Activated T-cell treated with anti-CD3 and anti-CD28 coated beads, Interleukin-2, amount 50 U/mL, for 72 hours (primary cell): Measurements from ENCODE around the gene SLC18B1. TPM values are rescaled to one million over a fixed set of nuclear protein-coding genes. Genes with fewer than 3 reads are reported as not detected.

ENCODE experiments used
- ATAC-seq, 2 donors: fragments of 150-1000 bp; cut with Tn5 transposase; replicated peaks in 1 of 2; 2 replicates each; pipeline ENCODE4 v1.10.0; 2021; ENCODE audit warnings: moderate library complexity in 2 of 2, mild to moderate bottlenecking in 1 of 2
- DNase-seq, 2 donors: peaks; one replicate each; pipeline ENCODE4 v3.0.0; 2021 to 2022; ENCODE audit warnings: mixed read lengths in 1 of 2
- H3K27ac Mint-ChIP-seq: one replicate; pipeline ENCODE4 v1.8.0; 2022; ENCODE audit warnings: mild to moderate bottlenecking, moderate library complexity, mixed read lengths
- H3K27me3 Mint-ChIP-seq: one replicate; pipeline ENCODE4 v1.8.0; 2022; ENCODE audit warnings: low read depth, mixed read lengths
- H3K36me3 Mint-ChIP-seq, 2 donors: one replicate each; pipeline ENCODE4 v1.8.0; 2022; ENCODE audit warnings: mixed read lengths in 2 of 2, mild to moderate bottlenecking in 1 of 2; ENCODE audit not compliant: insufficient read depth in 2 of 2
- H3K4me1 Mint-ChIP-seq: one replicate; pipeline ENCODE4 v1.8.0; 2022; ENCODE audit warnings: low read depth, mixed read lengths
- H3K4me3 Mint-ChIP-seq, 2 donors: one replicate each; pipeline ENCODE4 v1.8.0; 2022; ENCODE audit warnings: mild to moderate bottlenecking in 2 of 2, mixed read lengths in 2 of 2, moderate library complexity in 2 of 2
- H3K9me3 Mint-ChIP-seq, 2 donors: one replicate each; pipeline ENCODE4 v1.8.0; 2022; ENCODE audit warnings: mixed read lengths in 2 of 2
- total RNA-seq, 2 donors: library from RNA; stranded (reverse); gene quantifications; one replicate each; pipeline ENCODE4 v1.2.3, GENCODE V29; 2022

SLC18B1 gene
- total RNA-seq, 2 donors from 2014 or later: 5.1 to 6.9 TPM

DNA sequence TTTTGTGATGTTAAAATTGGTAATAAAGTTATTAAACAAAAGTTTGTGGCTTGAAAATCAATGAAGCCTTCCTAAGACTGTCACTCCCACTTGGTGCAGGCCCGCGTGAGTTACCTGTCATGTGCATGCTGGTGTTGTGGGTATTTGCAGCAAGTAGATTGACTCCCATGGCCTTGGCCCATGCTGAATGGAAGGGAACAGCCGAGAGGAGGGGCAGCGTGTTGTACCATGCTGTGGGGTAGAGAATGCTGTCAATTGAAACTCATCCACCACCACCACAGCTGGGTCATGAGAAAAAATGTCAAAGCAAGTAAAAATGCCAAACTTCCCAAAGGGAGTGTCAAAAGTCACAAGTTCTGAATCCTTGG is 71.8 kb downstream of the SLC18B1 start:
- no peak for ATAC-seq
- Mint-ChIP-seq H3K36me3 (no peaks in the 10 kb centered on the region), H3K27ac (no peak overlapping the region), H3K9me3 (no peaks in the 10 kb centered on the region), H3K4me1 (no peaks in the 10 kb centered on the region), H3K27me3 (no peaks in the 10 kb centered on the region), H3K4me3 (no peak overlapping the region)
- DNase-seq: no peak

DNA sequence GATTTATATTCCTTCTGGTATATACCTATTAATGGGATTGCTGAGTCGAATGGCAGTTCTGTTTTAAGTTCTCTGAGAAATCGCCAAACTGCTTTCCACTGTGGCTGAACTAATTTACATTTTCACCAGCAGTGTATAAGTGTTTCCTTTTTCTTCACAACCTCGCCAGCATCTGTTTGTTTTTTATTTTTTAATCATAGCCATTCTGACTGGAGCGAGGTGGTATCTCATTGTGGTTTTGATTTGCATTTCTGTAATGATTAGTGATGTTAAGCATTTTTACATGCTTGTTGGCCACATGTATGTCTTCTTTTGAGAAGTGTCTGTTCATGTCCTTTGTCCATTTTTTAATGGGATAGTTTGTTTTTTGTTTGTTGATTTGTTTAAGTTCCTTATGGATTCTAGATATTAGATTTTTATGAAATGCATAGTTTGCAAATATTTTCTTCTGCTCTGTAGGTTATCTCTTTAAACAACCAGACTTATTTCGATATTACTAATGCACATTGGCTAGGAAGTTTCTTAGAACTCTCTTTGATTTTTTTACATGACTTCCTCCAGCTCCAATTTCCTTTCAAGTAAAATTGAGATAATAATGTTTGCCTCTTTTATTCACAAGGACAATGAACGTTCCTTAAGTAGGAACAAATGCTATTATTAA is 72.4 kb downstream of the SLC18B1 start:
- ATAC-seq: no peak
- Mint-ChIP-seq H3K27ac (no peak overlapping the region), H3K9me3 (no peaks in the 10 kb centered on the region), H3K27me3 (no peaks in the 10 kb centered on the region), H3K36me3 (no peaks in the 10 kb centered on the region), H3K4me1 (no peaks in the 10 kb centered on the region), H3K4me3 (no peak overlapping the region)
- no peak for DNase-seq

DNA sequence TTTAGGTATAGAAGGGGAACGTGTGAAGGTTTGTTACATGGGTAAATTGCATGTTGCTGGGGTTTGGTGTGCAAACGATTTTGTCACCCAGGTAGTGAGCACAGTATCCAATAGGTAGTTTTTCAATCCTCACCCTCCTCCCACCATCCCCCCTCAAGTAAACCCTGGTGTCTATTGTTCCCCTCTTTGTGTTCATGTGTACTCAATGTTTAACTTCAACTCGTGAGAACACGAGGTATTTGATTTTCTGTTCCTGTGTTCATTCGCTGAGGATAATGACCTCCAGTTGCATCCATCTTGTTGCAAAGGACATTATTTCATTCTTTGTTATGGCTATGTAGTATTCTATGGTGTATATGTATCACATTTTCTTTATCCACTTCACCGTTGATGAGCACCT is 73.0 kb downstream of the SLC18B1 start:
- no peak for ATAC-seq
- no peaks in the 10 kb centered on the region for H3K9me3 Mint-ChIP-seq
- no peak overlapping the region for H3K4me3 Mint-ChIP-seq
- no peak overlapping the region for H3K27ac Mint-ChIP-seq
- H3K27me3 Mint-ChIP-seq: no peaks in the 10 kb centered on the region
- H3K4me1 Mint-ChIP-seq: no peaks in the 10 kb centered on the region
- no peak for DNase-seq
- no peaks in the 10 kb centered on the region for H3K36me3 Mint-ChIP-seq

DNA sequence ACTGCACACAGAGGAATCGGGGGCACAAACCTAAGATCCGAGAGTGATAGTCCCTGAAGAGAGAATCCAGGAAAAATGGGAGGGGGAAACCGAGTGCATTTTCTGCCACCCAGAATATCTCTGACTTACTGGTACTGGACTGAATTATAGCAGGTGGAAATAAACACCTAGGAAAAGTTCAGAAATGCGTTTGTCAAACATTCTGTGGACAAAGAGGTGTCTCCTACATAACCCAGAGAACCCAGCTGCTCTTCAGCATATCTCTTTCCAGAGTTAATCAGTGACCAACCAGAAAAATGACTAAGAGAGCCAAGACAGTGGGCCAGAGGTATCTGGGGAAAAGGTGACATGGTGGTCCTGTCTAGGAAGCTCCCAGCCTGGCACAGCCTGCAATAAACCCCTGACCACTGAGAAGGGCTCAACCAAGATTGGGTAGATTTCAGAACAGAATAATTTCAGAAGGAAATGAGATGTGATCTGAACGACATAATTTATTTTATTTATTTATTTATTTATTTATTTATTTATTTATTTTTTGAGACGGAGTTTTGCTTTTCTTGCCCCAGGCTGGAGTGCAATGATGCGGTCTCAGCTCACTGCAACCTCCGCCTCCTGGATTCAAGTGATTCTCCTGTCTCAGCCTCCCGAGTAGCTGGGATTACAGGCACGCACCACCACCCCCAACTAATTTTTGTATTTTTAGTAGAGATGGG is 78.5 kb downstream of the SLC18B1 start:
- Mint-ChIP-seq H3K9me3 (no peaks in the 10 kb centered on the region), H3K4me1 (no peaks in the 10 kb centered on the region), H3K27ac (no peak overlapping the region), H3K27me3 (peaks cover 5% of the 10 kb centered on the region), H3K4me3 (no peak overlapping the region), H3K36me3 (no peaks in the 10 kb centered on the region)
- DNase-seq: no peak
- no peak for ATAC-seq

Other genes with a start within 250 kb of the SLC18B1 start
- not detected for gene TAAR8, start 246.0 kb downstream of the SLC18B1 start, total RNA-seq
- not detected for gene TAAR6, start 228.3 kb downstream of the SLC18B1 start, total RNA-seq
- gene TAAR5, start 208.9 kb downstream of the SLC18B1 start, total RNA-seq: not detected
- gene TAAR2, start 174.4 kb downstream of the SLC18B1 start, total RNA-seq: not detected
- not detected for gene TAAR1, start 139.5 kb downstream of the SLC18B1 start, total RNA-seq
- not detected for gene VNN1, start 84.6 kb downstream of the SLC18B1 start, total RNA-seq
- gene VNN2, start 40.7 kb downstream of the SLC18B1 start, total RNA-seq: 10 to 100 TPM; 14.4 to 16.6 TPM
- 1,000 to 10,000 TPM; 1,863 to 1,938 TPM for gene RPS12, start 15.9 kb upstream of the SLC18B1 start, total RNA-seq